ENCODE data around the gene IP6K3.

DNA sequence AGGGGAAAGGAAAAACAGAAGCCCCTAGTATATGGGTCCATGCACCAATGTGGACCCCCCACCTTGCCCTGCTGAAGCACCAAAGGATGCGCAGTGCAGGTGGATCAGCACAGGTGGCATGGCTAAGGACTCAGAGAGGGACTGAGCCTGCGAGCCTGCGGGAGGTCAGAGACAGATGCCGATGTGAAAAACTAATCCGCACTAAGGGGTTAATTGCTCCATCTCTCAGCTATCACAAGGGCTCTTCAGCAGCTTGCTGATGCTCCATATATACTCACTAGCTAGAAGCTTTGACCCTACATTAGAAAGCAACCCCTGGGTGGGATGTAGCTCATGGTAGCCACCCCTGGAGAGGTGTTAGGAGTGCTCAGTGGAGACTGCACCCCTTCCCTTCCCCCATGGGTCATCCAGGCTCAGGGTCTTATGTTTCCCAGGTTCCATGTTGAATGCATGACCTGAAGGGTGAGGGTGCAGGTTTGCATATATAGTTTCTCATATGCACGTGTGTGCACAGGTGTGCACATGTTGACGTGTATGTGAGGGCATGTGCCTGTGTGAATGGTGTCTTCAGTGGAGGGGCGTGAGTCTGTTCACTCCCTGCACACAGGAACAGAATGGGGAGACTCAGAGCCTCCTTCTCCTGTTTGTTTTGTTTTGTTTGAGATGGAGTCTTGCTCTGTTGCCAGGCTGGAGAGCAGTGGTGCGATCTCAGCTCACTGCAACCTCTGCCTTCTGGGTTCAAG is 13.4 kb upstream of the IP6K3 start:
- TF ChIP-seq CTCF (IDR thresholded peaks at IDR 0.05) (no peak), POLR2A (IDR thresholded peaks at IDR 0.05) (no peak)
